Measurements from ENCODE around the gene NKX1-2. TPM values are rescaled to one million over a fixed set of nuclear protein-coding genes. Genes with fewer than 3 reads are reported as not detected.

NKX1-2 gene
- total RNA-seq, 1 donor from 2014 or later = 0.29 TPM

DNA sequence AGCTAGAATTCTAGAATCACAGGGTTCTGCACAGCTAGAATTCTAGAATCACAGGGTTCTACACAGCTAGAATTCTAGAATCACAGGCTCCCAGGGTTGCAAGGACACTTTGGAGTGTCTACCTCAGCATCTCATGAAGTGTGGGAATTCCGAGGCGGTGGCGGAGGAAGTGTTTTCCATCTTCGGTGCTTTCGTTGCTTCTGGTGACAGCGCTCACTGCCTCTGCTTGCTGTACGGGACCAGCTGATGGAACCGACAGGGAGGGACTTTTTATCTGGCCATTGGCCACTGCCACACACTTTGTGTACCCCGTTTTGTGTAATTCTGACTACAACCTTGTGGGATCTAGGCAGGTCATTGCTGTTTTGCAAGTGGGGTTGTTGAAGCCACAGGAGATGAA, 41.3 kb upstream of the NKX1-2 start:
- Mint-ChIP-seq H3K4me1 (ENCODE audit: unreplicated experiment) (peaks cover 6% of the 10 kb centered on the region), H3K36me3 (peaks cover 6% of the 10 kb centered on the region), H3K27me3 (peaks cover 4% of the 10 kb centered on the region), H3K27ac (no peak overlapping the region), H3K4me3 (no peak overlapping the region), H3K9me3 (no peaks in the 10 kb centered on the region)
- TF ChIP-seq, protein P1, sequence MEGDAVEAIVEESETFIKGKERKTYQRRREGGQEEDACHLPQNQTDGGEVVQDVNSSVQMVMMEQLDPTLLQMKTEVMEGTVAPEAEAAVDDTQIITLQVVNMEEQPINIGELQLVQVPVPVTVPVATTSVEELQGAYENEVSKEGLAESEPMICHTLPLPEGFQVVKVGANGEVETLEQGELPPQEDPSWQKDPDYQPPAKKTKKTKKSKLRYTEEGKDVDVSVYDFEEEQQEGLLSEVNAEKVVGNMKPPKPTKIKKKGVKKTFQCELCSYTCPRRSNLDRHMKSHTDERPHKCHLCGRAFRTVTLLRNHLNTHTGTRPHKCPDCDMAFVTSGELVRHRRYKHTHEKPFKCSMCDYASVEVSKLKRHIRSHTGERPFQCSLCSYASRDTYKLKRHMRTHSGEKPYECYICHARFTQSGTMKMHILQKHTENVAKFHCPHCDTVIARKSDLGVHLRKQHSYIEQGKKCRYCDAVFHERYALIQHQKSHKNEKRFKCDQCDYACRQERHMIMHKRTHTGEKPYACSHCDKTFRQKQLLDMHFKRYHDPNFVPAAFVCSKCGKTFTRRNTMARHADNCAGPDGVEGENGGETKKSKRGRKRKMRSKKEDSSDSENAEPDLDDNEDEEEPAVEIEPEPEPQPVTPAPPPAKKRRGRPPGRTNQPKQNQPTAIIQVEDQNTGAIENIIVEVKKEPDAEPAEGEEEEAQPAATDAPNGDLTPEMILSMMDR (conservative IDR thresholded peaks at IDR 0.05) = no peak
- DNase-seq (ENCODE audit: extremely low spot score, unreplicated experiment) = no peak

DNA sequence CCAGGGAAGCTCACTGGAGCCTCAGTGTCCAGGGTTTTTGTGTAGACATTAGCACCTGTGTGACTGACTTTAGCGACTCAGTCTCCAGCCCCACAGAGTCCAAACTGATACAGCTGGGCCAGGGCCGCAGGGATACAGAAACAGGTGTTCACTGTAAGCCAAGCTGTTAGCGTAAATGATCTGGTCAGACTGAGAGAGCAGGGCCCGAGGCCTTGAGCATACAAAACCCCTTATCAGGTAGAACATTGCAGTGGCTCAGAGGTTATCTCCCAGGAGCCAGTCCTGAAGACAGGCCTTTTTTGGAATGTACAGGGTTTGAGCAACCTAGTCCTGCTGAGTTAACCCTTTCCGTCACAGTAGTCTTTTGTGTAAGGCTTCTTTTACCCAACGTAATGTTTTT, 36.8 kb upstream of the NKX1-2 start:
- no peak for DNase-seq (ENCODE audit: extremely low spot score, unreplicated experiment)
- H3K4me3 Mint-ChIP-seq = no peak overlapping the region
- TF ChIP-seq, protein P1 (conservative IDR thresholded peaks at IDR 0.05) = no peak
- peaks cover 5% of the 10 kb centered on the region for H3K36me3 Mint-ChIP-seq
- H3K4me1 Mint-ChIP-seq (ENCODE audit: unreplicated experiment) = peaks cover 4% of the 10 kb centered on the region
- no peaks in the 10 kb centered on the region for H3K27me3 Mint-ChIP-seq
- no peak overlapping the region for H3K27ac Mint-ChIP-seq
- no peaks in the 10 kb centered on the region for H3K9me3 Mint-ChIP-seq

DNA sequence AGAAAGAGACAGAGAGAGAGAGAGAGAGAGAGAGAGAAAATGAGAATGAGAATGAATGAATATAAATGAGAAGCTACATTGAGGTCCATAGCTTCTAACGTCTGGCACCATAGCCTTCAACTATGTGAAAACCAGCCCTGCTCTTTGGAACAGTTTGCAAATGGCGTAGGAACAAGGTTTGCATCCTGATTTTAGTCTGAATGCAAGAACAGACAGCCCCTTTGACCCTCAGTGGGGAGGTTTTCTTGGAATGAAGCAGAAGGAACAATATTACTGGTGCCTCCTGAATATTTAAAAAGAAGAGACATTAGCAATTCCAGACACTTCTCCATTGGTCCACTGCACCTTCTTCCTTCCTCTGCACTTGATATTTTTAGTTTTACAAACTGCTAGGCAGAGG, 34.8 kb upstream of the NKX1-2 start:
- Mint-ChIP-seq H3K27ac (no peak overlapping the region), H3K4me3 (no peak overlapping the region), H3K36me3 (peaks cover 5% of the 10 kb centered on the region), H3K4me1 (ENCODE audit: unreplicated experiment) (peaks cover 10% of the 10 kb centered on the region), H3K27me3 (no peaks in the 10 kb centered on the region), H3K9me3 (no peaks in the 10 kb centered on the region)
- TF ChIP-seq, protein P1 (conservative IDR thresholded peaks at IDR 0.05) = no peak
- DNase-seq (ENCODE audit: extremely low spot score, unreplicated experiment) = no peak

DNA sequence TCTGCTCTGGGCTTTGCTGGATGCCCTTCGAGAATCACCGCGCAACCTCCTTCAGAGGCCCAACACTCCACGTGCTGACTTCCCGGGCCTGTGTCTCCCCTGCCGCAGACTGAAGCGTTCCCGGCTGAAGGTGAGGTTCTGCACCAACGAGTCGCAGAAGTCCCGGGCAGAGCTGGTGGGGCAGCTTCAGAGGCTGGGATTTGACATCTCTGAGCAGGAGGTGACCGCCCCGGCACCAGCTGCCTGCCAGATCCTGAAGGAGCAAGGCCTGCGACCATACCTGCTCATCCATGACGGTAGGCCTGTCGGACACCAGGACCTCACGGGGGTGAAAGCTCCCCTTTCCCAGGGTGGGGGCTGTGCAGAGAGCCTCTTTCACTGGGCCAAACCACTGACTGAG, 34.2 kb upstream of the NKX1-2 start:
- DNase-seq (ENCODE audit: extremely low spot score, unreplicated experiment) = no peak
- TF ChIP-seq, protein P1 (conservative IDR thresholded peaks at IDR 0.05) = no peak
- H3K36me3 Mint-ChIP-seq = peaks cover 5% of the 10 kb centered on the region
- H3K9me3 Mint-ChIP-seq = no peaks in the 10 kb centered on the region
- H3K4me1 Mint-ChIP-seq (ENCODE audit: unreplicated experiment) = peaks cover 10% of the 10 kb centered on the region
- no peak overlapping the region for H3K27ac Mint-ChIP-seq
- no peak overlapping the region for H3K4me3 Mint-ChIP-seq
- H3K27me3 Mint-ChIP-seq = no peaks in the 10 kb centered on the region

DNA sequence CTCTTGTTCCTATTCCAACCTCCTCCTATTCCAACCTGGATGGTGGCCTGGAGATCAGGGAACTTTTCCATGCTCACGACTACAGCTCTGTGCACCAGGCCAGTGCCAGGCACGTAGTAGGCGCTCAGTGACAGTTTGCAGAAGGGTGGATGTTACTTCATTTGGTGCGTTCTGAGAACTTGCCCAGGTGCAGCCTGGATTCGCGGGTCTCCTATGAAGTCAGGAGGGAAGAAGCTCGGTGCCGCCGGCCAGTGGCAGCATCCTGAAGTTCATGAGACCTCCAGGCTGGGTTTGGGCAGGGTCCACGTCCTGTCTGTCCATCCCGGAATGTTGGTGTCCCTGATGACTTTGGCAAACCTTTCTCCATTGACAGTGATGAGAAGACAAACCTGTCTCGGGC, 33.0 kb upstream of the NKX1-2 start:
- Mint-ChIP-seq H3K36me3 (peaks cover 5% of the 10 kb centered on the region), H3K4me3 (no peak overlapping the region), H3K9me3 (no peaks in the 10 kb centered on the region), H3K27me3 (no peaks in the 10 kb centered on the region), H3K27ac (no peak overlapping the region), H3K4me1 (ENCODE audit: unreplicated experiment) (peaks cover 10% of the 10 kb centered on the region)
- no peak for DNase-seq (ENCODE audit: extremely low spot score, unreplicated experiment)
- TF ChIP-seq, protein P1 (conservative IDR thresholded peaks at IDR 0.05) = no peak

DNA sequence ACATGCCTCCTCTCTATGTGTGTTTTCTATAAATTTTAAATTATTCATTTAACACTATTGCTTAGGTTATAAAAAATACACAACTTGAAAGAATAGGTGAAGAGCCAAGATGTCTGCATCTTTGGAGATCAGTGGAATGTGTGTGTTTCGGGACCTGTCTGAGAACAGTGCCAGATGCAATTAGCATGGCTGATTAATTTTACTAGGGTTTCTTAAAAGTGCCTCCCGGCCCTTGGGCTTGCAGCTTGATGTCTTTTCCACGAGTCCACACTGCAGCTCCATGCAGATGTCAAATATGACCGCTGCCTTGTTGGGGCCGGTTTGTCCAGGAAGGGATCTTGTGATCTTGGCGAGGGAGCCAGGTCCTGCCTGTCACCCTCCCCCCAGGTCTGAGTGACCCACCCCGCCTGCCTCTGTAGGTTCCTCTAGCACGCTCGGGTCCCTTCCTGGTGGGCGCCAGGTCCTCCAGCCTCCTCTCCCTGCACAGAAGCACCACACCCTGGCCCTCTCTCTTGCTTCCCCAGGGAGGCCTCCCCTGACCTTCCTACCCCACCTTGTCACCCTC, 32.5 kb upstream of the NKX1-2 start:
- no peaks in the 10 kb centered on the region for H3K9me3 Mint-ChIP-seq
- DNase-seq (ENCODE audit: extremely low spot score, unreplicated experiment) = no peak
- TF ChIP-seq, protein P1 (conservative IDR thresholded peaks at IDR 0.05) = no peak
- H3K27me3 Mint-ChIP-seq = no peaks in the 10 kb centered on the region
- peaks cover 5% of the 10 kb centered on the region for H3K36me3 Mint-ChIP-seq
- H3K27ac Mint-ChIP-seq = no peak overlapping the region
- H3K4me1 Mint-ChIP-seq (ENCODE audit: unreplicated experiment) = peaks cover 10% of the 10 kb centered on the region
- H3K4me3 Mint-ChIP-seq = no peak overlapping the region
